K562 (cell line): ENCODE results near the gene PTPRM. TPM values are rescaled to one million over a fixed set of nuclear protein-coding genes. Genes with fewer than 3 reads are reported as not detected.

Experiments used
- CEBPG ChIP-seq, 3 experiments: fragments of 200-800 bp in 1 of 3; sonication (Bioruptor generic) in 1 of 3; sonication (generic) in 1 of 3; formaldehyde crosslinking in 1 of 3; IDR thresholded peaks in 2 of 3; conservative IDR thresholded peaks in 1 of 3; 2 replicates each; pipeline versions ENCODE4 v1.6.1 to v1.8.0; 2016 to 2022; ENCODE audit warnings: missing compliant biosample characterization in 2 of 3, missing genetic modification characterization in 2 of 3, mild to moderate bottlenecking in 1 of 3, missing genetic modification reagents in 1 of 3
- DIDO1 ChIP-seq: fragments of 450-650 bp; IDR thresholded peaks from 2 replicates; pipeline ENCODE4 v1.6.1; 2016; ENCODE audit warnings: low read depth, missing biosample characterization, missing genetic modification characterization
- polyA plus RNA-seq, 8 experiments: library from polyadenylated mRNA; depleted of rRNA in 4 of 8; stranded (reverse) in 5 of 8; unstranded in 3 of 8; fragments of >200 nt; fragmentation: Nextera tagmentation in 2 of 8; fragmentation: Illumina TruSeq in 1 of 8; extraction: Ambion mirVana in 2 of 8; extraction: Trizol in 1 of 8; gene quantifications; 2 replicates each; pipeline versions ENCODE4 v1.2.1 to v1.2.3, GENCODE V29; 2011 to 2014; ENCODE audit warnings: inconsistent platforms in 1 of 8, missing spikeins in 1 of 8
- total RNA-seq, 7 experiments: library from RNA; depleted of rRNA in 6 of 7; stranded (reverse); fragments of >200 nt in 6 of 7; fragmentation: Illumina TruSeq in 2 of 7; extraction: Trizol in 2 of 7; gene quantifications; 2 replicates each; pipeline versions ENCODE4 v1.2.1 to v1.2.3, GENCODE V29; 2011 to 2021; ENCODE audit warnings: low replicate concordance in 1 of 7
- TF ChIP-seq, protein P1 (sequence below), 2 experiments: fragments of 450-650 bp; formaldehyde crosslinking in 1 of 2; IDR thresholded peaks; 2 replicates each; pipeline versions ENCODE4 v1.4.0 to v1.6.1; 2014 to 2020; ENCODE audit warnings: mild to moderate bottlenecking in 2 of 2, borderline replicate concordance in 1 of 2, low read depth in 1 of 2

Gene PTPRM
- total and polyA plus RNA-seq, 9 of the 15 experiments (the other 6 are each of a cell fraction or from before 2014, with no cell fraction given), result 0.03 to 0.16 (median 0.08) TPM; not detected in 3

DNA sequence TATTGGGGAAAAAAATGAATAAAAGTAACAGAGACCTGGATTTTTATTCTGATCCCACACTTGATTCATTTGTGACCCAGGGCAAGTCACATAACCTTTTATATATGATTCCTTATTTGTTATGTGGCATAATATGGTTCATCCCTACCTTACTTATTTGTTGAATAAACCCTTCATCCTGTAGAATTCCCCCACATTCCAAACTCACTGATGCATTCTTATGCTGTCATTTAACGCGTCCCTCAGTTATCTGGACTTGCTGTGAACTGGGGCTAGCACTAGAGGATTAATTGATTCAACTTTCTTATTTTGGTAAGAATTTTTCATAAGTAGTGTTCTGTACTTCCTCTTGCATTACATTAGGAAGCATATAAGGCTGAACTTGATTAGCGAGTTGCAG, 657.5 kb downstream of the PTPRM start (continued):
- TF ChIP-seq, protein P1, sequence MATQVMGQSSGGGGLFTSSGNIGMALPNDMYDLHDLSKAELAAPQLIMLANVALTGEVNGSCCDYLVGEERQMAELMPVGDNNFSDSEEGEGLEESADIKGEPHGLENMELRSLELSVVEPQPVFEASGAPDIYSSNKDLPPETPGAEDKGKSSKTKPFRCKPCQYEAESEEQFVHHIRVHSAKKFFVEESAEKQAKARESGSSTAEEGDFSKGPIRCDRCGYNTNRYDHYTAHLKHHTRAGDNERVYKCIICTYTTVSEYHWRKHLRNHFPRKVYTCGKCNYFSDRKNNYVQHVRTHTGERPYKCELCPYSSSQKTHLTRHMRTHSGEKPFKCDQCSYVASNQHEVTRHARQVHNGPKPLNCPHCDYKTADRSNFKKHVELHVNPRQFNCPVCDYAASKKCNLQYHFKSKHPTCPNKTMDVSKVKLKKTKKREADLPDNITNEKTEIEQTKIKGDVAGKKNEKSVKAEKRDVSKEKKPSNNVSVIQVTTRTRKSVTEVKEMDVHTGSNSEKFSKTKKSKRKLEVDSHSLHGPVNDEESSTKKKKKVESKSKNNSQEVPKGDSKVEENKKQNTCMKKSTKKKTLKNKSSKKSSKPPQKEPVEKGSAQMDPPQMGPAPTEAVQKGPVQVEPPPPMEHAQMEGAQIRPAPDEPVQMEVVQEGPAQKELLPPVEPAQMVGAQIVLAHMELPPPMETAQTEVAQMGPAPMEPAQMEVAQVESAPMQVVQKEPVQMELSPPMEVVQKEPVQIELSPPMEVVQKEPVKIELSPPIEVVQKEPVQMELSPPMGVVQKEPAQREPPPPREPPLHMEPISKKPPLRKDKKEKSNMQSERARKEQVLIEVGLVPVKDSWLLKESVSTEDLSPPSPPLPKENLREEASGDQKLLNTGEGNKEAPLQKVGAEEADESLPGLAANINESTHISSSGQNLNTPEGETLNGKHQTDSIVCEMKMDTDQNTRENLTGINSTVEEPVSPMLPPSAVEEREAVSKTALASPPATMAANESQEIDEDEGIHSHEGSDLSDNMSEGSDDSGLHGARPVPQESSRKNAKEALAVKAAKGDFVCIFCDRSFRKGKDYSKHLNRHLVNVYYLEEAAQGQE (IDR thresholded peaks at IDR 0.05; ENCODE audit: borderline replicate concordance), result no peak
- TF ChIP-seq, protein P1 (CRISPR knock-in tag; IDR thresholded peaks at IDR 0.05; ENCODE audit: low read depth), result no peak
- TF ChIP-seq CEBPG (CRISPR knock-in tag; IDR thresholded peaks at IDR 0.05), result no peak
- TF ChIP-seq CEBPG (tag; conservative IDR thresholded peaks at IDR 0.05 in 1 of 2, IDR thresholded peaks at IDR 0.05 in 1 of 2), result no peak
- TF ChIP-seq DIDO1, result no peak
